NCI-H1694 treated with DMSO at 0.1 percent for 48 hours (cell line): ENCODE results near the gene TRAPPC6A.
A peak's percentile ranks its signal among the peaks of the same experiment; 100 is the strongest.
"Not testable (repeated sequence)": the region's sequence is repeated elsewhere in the genome, so short reads cannot be mapped to it uniquely, and the experiment has no call there.

ENCODE experiments used
- DNase-seq: peaks from one replicate; lab custom pipeline; 2025; lab: John Stamatoyannopoulos, UW

The TRAPPC6A gene

GRCh38 chr19:45130888-45131615, 47.0 kb downstream of the TRAPPC6A start:
- peak; percentile 31 for DNase-seq

- DNase-seq: no peak
These were observed 47.8 kb downstream of the TRAPPC6A start for GRCh38 chr19:45130236-45130635.

GRCh38 chr19:45128806-45129205, 49.2 kb downstream of the TRAPPC6A start:
- no peak for DNase-seq

GRCh38 chr19:45128146-45128545, 49.9 kb downstream of the TRAPPC6A start:
- no peak for DNase-seq

GRCh38 chr19:45126654-45127053, 51.4 kb downstream of the TRAPPC6A start:
- DNase-seq: no peak

- peak; percentile 26 for DNase-seq
These were observed 52.0 kb downstream of the TRAPPC6A start for GRCh38 chr19:45125975-45126493.

GRCh38 chr19:45125360-45125759, 52.7 kb downstream of the TRAPPC6A start:
- no peak for DNase-seq

- DNase-seq: no peak
These were observed 54.0 kb downstream of the TRAPPC6A start for GRCh38 chr19:45124021-45124420.

- no peak for DNase-seq
These were observed 54.6 kb downstream of the TRAPPC6A start for GRCh38 chr19:45123440-45123850.

- no peak for DNase-seq
These were observed 55.2 kb downstream of the TRAPPC6A start for GRCh38 chr19:45122832-45123231.

- DNase-seq: no peak
These were observed 56.2 kb downstream of the TRAPPC6A start for GRCh38 chr19:45121827-45122345.

GRCh38 chr19:45119582-45119981, 58.5 kb downstream of the TRAPPC6A start:
- no peak for DNase-seq

GRCh38 chr19:45118591-45119355, 59.3 kb downstream of the TRAPPC6A start:
- DNase-seq: not testable (repeated sequence)

- no peak for DNase-seq
These were observed 59.9 kb downstream of the TRAPPC6A start for GRCh38 chr19:45118106-45118505.

- DNase-seq: no peak
These were observed 60.4 kb downstream of the TRAPPC6A start for GRCh38 chr19:45117671-45118070.

- DNase-seq: no peak
These were observed 60.9 kb downstream of the TRAPPC6A start for GRCh38 chr19:45117167-45117594.

GRCh38 chr19:45115809-45116615, 62.0 kb downstream of the TRAPPC6A start:
- no peak for DNase-seq

GRCh38 chr19:45114116-45114515, 63.9 kb downstream of the TRAPPC6A start:
- DNase-seq: no peak

GRCh38 chr19:45113628-45114027, 64.4 kb downstream of the TRAPPC6A start:
- no peak for DNase-seq
